ENCODE measurements around the gene CAPN5. TPM values are rescaled to one million over a fixed set of nuclear protein-coding genes. Genes with fewer than 3 reads are reported as not detected.

The CAPN5 gene
- total and polyA plus RNA-seq, 2 of the 8 experiments (the other 6 are each of a cell fraction or from before 2014, with no cell fraction given) = 21.5 to 22.4 TPM

DNA sequence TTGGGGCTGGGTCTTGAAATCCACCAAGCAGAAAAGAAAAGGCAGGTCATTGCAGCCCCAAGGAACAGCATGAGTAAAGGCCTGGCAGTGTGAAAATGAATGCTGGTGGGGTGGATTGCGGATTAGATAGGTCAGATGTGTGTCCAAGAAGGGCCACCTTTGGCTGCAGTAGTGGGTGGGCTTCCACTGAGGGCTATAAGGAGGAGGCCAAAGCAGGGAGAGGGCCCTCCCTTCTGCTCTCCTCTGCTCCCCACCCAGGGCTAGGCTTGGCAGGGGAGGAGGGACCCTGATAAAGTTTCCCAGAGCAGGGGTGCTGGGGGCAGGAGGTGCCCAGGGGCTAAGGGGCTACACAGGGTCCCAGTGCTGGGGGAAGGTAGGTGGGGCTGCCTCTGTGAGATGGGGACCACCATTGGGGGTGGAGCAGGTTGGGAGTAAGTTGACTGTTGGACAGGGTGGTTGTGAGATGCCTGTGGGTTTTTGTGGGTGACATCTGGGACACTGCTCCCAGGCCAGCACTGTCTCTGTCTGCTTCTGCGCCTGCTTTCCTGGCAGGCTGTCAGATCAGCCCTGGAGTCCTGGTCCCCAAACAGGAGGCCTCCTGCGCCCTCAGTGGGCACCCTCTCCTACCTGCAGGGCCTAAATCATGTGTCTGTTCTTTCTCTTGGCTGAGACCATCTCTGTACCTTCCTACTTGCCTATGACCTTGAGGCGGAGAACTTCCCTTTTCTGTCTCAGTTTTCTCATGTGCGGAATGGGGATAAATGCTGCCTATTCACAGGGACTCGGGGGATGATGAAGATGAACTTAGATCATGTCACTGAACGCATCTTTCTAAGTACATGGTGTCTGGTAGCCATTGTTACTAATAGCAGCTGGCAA, 1.9 kb downstream of the CAPN5 start:
- Histone ChIP-seq H2AK5ac (ENCODE audit: low read depth, low read length) (no peak overlapping the region), H2BK15ac (ENCODE audit: low read length) (no peak overlapping the region), H3K4me1 (replicated peaks in 1 of 4; ENCODE audit: control insufficient read depth in 3 of 4, insufficient read depth in 4 of 4, low read length in 3 of 4) (peaks cover 0 to 7% (median under 1%) of the 10 kb centered on the region in 4 experiments; a peak in 5 of 7 replicates), H3K9ac (replicated peaks in 1 of 4; ENCODE audit: extremely low read depth in 1 of 4, low read depth in 3 of 4, low read length in 3 of 4) (no peak overlapping the region), H3K79me1 (ENCODE audit: low read depth, low read length) (no peaks in the 10 kb centered on the region; the same call in 1 of the 2 replicates), H2BK20ac (ENCODE audit: low read length) (no peak overlapping the region), H2AFZ (ENCODE audit: low read length) (no peak overlapping the region), H2BK5ac (ENCODE audit: low read depth, low read length) (no peak overlapping the region), H3K23ac (ENCODE audit: insufficient read length) (no peak overlapping the region), H3K23me2 (ENCODE audit: low read depth, low read length) (peaks cover 13% of the 10 kb centered on the region), H4K91ac (replicated peaks; ENCODE audit: insufficient read length, low read length) (no peak overlapping the region), H2BK12ac (ENCODE audit: low read depth, low read length) (no peak overlapping the region), H4K20me1 (replicated peaks in 1 of 2; ENCODE audit: control insufficient read depth in 1 of 2, insufficient read depth in 2 of 2, low read length in 2 of 2) (peaks cover 0 to 2% of the 10 kb centered on the region in 2 experiments), H3K27me3 (replicated peaks in 1 of 4; ENCODE audit: control insufficient read depth in 3 of 4, extremely low read depth in 1 of 4, insufficient read depth in 3 of 4, low read length in 3 of 4) (peaks cover 0 to 3% (median 0%) of the 10 kb centered on the region in 4 experiments; a peak in 3 of 7 replicates), H3K18ac (ENCODE audit: extremely low read depth, low read length) (no peak overlapping the region; the same call in 1 of the 2 replicates), H3K27ac (ENCODE audit: low read depth, low read length) (no peak overlapping the region), H3K4me2 (ENCODE audit: insufficient read depth in 1 of 2, low read depth in 2 of 2, low read length in 2 of 2) (no peak overlapping the region; a peak in 1 of 4 replicates), H3K36me3 (ENCODE audit: control insufficient read depth in 2 of 4, insufficient read depth in 4 of 4, low read length in 3 of 4) (no peaks in the 10 kb centered on the region), H3K4ac (replicated peaks; ENCODE audit: insufficient read length, low read depth, low read length) (no peak overlapping the region), H4K8ac (ENCODE audit: extremely low read depth, insufficient read depth, low read length) (no peak overlapping the region), H2BK120ac (replicated peaks; ENCODE audit: low read depth, low read length) (no peak overlapping the region), H3K14ac (ENCODE audit: insufficient read length) (no peak overlapping the region), H3K9me3 (ENCODE audit: insufficient read depth in 2 of 2, low read depth in 1 of 2, low read length in 1 of 2) (no peaks in the 10 kb centered on the region), H3K4me3 (ENCODE audit: extremely low read depth in 1 of 4, insufficient read depth in 2 of 4, low read depth in 3 of 4, low read length in 4 of 4) (no peak overlapping the region), H3K56ac (replicated peaks; ENCODE audit: insufficient read length, low read depth, low read length) (no peak overlapping the region), H3K79me2 (ENCODE audit: control insufficient read depth in 1 of 2, insufficient read depth in 2 of 2, low read length in 2 of 2) (no peaks in the 10 kb centered on the region), H4K5ac (ENCODE audit: insufficient read length, low read depth, low read length) (no peak overlapping the region)
- WGBS, 2 experiments (ENCODE audit: extremely low coverage in 1 of 2, insufficient coverage in 1 of 2, insufficient read length in 1 of 2, insufficient replicate concordance in 2 of 2, low coverage in 1 of 2, low lambda C conversion rate in 2 of 2, missing lambda C conversion rate in 1 of 2) = 88% methylated on average over 7 of the region's 7 CpGs; no CpG with 5 or more reads in 1 of the 2 experiments
- POLR2A ChIA-PET (ENCODE audit: partially characterized antibody) = no interaction called here
- FAIRE-seq = no peak
- DNase-seq (ENCODE audit: low read depth in 1 of 2, low spot score in 2 of 2) = no peak
- CTCF ChIA-PET (ENCODE audit: partially characterized antibody) = interaction anchor here (0.8 to 2.2 kb wide), 5 partner anchors 16 to 32 kb away, joined by 3 to 13 read pairs (median 7); no protein-coding TSS in a partner anchor
- TF ChIP-seq GTF2F1 (IDR thresholded peaks at IDR 0.05; ENCODE audit: borderline replicate concordance, low read depth, low read length) (no peak), POU5F1 (IDR thresholded peaks at IDR 0.05; ENCODE audit: low read depth, low read length) (no peak), SP2 (IDR thresholded peaks at IDR 0.05; ENCODE audit: low read length) (no peak), SIX5 (IDR thresholded peaks at IDR 0.05; ENCODE audit: low read depth, low read length) (no peak), GABPA (IDR thresholded peaks at IDR 0.05; ENCODE audit: borderline replicate concordance, insufficient read depth, low read length) (no peak), EZH2 (IDR thresholded peaks at IDR 0.05; ENCODE audit: low read depth, low read length, severe bottlenecking) (no peak), CHD2 (IDR thresholded peaks at IDR 0.05; ENCODE audit: low read length) (no peak), SIN3A (conservative IDR thresholded peaks at IDR 0.05 in 1 of 2, IDR thresholded peaks at IDR 0.05 in 1 of 2; ENCODE audit: low read depth in 1 of 2, low read length in 2 of 2) (no peak)
- TF ChIP-seq, protein P1, sequence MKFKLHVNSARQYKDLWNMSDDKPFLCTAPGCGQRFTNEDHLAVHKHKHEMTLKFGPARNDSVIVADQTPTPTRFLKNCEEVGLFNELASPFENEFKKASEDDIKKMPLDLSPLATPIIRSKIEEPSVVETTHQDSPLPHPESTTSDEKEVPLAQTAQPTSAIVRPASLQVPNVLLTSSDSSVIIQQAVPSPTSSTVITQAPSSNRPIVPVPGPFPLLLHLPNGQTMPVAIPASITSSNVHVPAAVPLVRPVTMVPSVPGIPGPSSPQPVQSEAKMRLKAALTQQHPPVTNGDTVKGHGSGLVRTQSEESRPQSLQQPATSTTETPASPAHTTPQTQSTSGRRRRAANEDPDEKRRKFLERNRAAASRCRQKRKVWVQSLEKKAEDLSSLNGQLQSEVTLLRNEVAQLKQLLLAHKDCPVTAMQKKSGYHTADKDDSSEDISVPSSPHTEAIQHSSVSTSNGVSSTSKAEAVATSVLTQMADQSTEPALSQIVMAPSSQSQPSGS (IDR thresholded peaks at IDR 0.05; ENCODE audit: low read length) = no peak
